Central memory CD8-positive, alpha-beta T cell (primary cell): ENCODE data around the gene NME5.
A peak's percentile ranks its signal among the peaks of the same experiment; 100 is the strongest.
"Not testable (repeated sequence)": the region's sequence is repeated elsewhere in the genome, so short reads cannot be mapped to it uniquely, and the experiment has no call there.

ENCODE experiments used
- ATAC-seq: fragments of 150-1000 bp; cut with Tn5 transposase; replicated peaks from 2 replicates; pipeline ENCODE4 v1.10.0; 2022; ENCODE audit warnings: mild to moderate bottlenecking, moderate FRiP score, moderate number of reproducible peaks; ENCODE audit not compliant: poor library complexity, severe bottlenecking; ENCODE audit errors: extremely low read depth
- DNase-seq, 2 donors: peaks; one replicate each; pipeline ENCODE4 v3.0.0; 2021; ENCODE audit warnings: low spot score in 2 of 2
- H3K27ac Mint-ChIP-seq: one replicate; pipeline ENCODE4 v1.8.0; 2022; ENCODE audit warnings: low read depth, mild to moderate bottlenecking, moderate library complexity, mixed read lengths
- H3K27me3 Mint-ChIP-seq: one replicate; pipeline ENCODE4 v1.8.0; 2022; ENCODE audit warnings: mixed read lengths
- H3K36me3 Mint-ChIP-seq: one replicate; pipeline ENCODE4 v1.8.0; 2022; ENCODE audit warnings: mild to moderate bottlenecking, moderate library complexity, mixed read lengths; ENCODE audit not compliant: insufficient read depth
- H3K4me1 Mint-ChIP-seq: one replicate; pipeline ENCODE4 v1.8.0; 2022; ENCODE audit warnings: mixed read lengths
- H3K4me3 Mint-ChIP-seq: one replicate; pipeline ENCODE4 v1.8.0; 2022; ENCODE audit warnings: mild to moderate bottlenecking, moderate library complexity, mixed read lengths
- H3K9me3 Mint-ChIP-seq: one replicate; pipeline ENCODE4 v1.8.0; 2022; ENCODE audit warnings: mixed read lengths

Gene NME5

DNA sequence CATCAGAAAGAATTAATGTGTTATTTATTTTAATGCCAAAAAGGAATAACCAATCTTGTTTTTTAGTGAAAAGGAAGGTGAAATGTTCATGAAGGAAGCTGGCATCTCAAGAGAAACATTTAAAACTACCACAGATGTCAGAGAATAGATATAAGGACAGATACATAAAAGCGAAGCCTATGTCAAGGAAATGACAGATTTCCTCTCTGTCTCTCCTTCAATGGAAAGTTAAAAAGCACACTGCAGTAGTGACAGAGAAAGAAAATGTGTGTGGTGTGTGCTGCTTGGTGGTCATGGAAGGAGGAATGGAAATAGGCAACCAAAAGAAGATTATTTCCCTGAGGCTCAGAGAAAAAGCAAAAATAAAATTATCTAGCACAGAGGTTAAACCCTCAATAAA lies 46.2 kb downstream of the NME5 start:
- Mint-ChIP-seq H3K27me3 (peaks cover 52% of the 10 kb centered on the region), H3K4me3 (no peak overlapping the region), H3K9me3 (no peaks in the 10 kb centered on the region), H3K27ac (no peak overlapping the region), H3K36me3 (peaks cover 2% of the 10 kb centered on the region), H3K4me1 (no peaks in the 10 kb centered on the region)
- no peak for ATAC-seq
- no peak for DNase-seq

GRCh38 chr5:138092301-138092700 lies 46.9 kb downstream of the NME5 start:
- Mint-ChIP-seq H3K36me3 (peaks cover 2% of the 10 kb centered on the region), H3K4me3 (no peak overlapping the region), H3K4me1 (no peaks in the 10 kb centered on the region), H3K9me3 (no peaks in the 10 kb centered on the region), H3K27ac (no peak overlapping the region), H3K27me3 (peaks cover 46% of the 10 kb centered on the region)
- DNase-seq (no peak), ATAC-seq (no peak)

- no peak for DNase-seq
- H3K9me3 Mint-ChIP-seq, result no peaks in the 10 kb centered on the region
- H3K4me3 Mint-ChIP-seq, result no peak overlapping the region
- no peak for ATAC-seq
- no peak overlapping the region for H3K27ac Mint-ChIP-seq
- H3K36me3 Mint-ChIP-seq, result peaks cover 2% of the 10 kb centered on the region
- H3K4me1 Mint-ChIP-seq, result no peaks in the 10 kb centered on the region
- H3K27me3 Mint-ChIP-seq, result peaks cover 41% of the 10 kb centered on the region
Observed at GRCh38 chr5:138091685-138092084, 47.5 kb downstream of the NME5 start.

DNA sequence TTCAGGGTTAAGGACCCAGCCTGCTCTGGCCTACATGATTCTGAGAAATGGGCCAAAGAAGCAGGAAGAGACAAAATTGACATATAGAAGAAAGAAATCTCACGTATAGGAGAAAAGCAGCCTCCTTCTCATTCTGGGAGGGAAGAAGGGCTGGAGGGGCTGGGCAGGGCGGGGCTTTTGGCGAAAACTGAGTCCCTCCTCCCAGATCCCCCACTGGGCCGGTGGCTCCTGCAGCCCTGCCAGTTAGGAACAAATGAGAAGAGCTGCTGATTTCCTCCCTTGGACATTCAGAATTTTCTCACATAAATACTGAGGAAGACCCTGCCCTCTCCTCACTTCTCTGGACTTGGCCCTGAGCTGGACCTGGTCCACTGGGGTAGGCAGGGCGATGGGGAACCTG lies 55.5 kb downstream of the NME5 start, which contains the start of gene WNT8A:
Gene WNT8A, plus strand, starts transcription at position 332 of the 400 bp plus-strand sequence. CDS start 95 bp downstream, outside the sequence.
- Mint-ChIP-seq H3K36me3 (peaks cover 2% of the 10 kb centered on the region), H3K9me3 (no peaks in the 10 kb centered on the region), H3K4me1 (no peaks in the 10 kb centered on the region), H3K4me3 (no peak within 1 kb of the TSS), H3K27ac (no peak within 1 kb of the TSS), H3K27me3 (peaks cover 13% of the 10 kb centered on the region)
- DNase-seq, result no peak
- no peak for ATAC-seq

DNA sequence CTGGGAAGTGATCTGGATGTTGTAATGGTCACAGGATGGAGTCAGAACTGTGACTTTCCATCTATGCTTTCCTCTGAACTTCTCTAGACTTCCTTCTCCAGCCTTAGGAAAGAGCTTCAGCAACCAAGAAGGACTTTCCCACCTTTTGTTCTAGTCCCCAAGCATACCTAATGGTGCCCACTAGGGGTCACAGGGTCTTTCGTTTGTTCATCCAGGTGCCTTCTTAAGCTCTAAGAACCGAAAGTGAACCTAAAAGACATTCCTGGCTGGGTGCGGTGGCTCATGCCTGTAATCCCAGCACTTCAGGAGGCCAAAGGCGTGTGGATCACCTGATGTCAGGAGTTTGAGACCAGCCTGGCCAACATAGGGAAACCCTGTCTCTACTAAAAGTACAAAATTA lies 57.2 kb downstream of the NME5 start:
- H3K27ac Mint-ChIP-seq, result no peak overlapping the region
- no peak overlapping the region for H3K4me3 Mint-ChIP-seq
- no peaks in the 10 kb centered on the region for H3K9me3 Mint-ChIP-seq
- H3K4me1 Mint-ChIP-seq, result no peaks in the 10 kb centered on the region
- H3K27me3 Mint-ChIP-seq, result peaks cover 11% of the 10 kb centered on the region
- H3K36me3 Mint-ChIP-seq, result peaks cover 2% of the 10 kb centered on the region
- DNase-seq (no peak), ATAC-seq (no peak)

DNA sequence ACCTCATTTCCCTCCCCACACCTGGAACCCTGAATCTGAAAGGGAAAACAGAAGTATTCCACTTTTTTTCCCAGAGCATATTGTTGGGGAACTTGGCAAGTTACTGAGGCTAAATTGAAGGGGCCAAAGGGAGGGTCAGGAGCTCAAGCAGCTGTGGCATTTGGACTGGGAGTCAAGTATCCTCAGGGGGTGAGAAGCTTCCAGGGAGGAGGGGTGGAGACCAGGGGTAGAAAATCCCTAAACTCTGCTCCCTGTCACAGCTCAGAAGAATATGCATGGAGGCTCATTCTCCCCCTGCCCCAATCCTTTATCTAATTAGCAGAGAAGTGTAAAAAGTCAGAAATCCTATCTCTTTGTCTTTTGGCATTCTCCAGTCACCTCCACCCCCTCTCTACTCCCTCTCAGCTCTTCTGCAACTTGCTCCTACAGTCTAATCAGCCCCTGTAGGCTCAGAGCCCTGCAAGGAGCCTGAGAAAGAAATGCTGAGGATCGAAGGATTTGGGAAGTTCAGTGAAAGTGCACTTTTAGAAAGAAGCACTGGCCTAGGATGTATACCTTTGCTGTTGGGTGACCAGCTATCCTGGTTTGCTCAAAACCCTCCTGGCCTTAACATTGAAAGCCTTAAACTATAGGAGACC lies 61.1 kb downstream of the NME5 start:
- Mint-ChIP-seq H3K27ac (no peak overlapping the region), H3K4me3 (no peak overlapping the region), H3K27me3 (no peaks in the 10 kb centered on the region), H3K9me3 (no peaks in the 10 kb centered on the region), H3K36me3 (no peaks in the 10 kb centered on the region), H3K4me1 (no peaks in the 10 kb centered on the region)
- ATAC-seq, result no peak
- no peak for DNase-seq

- Mint-ChIP-seq H3K27me3 (no peaks in the 10 kb centered on the region), H3K4me1 (no peaks in the 10 kb centered on the region), H3K36me3 (no peaks in the 10 kb centered on the region), H3K4me3 (no peak overlapping the region), H3K27ac (no peak overlapping the region), H3K9me3 (no peaks in the 10 kb centered on the region)
- DNase-seq, result peak in 1 of 2 donors; percentile 18
- no peak for ATAC-seq
Observed at GRCh38 chr5:138077064-138077696, 62.0 kb downstream of the NME5 start.

- not testable (repeated sequence) for H3K4me1 Mint-ChIP-seq, H3K4me3 Mint-ChIP-seq, DNase-seq, H3K27ac Mint-ChIP-seq, H3K36me3 Mint-ChIP-seq, ATAC-seq, H3K9me3 Mint-ChIP-seq, H3K27me3 Mint-ChIP-seq
Observed at GRCh38 chr5:138070026-138070425, 69.2 kb downstream of the NME5 start.

- Mint-ChIP-seq H3K4me3 (no peak overlapping the region), H3K27me3 (peaks cover 6% of the 10 kb centered on the region), H3K4me1 (peaks cover 7% of the 10 kb centered on the region), H3K9me3 (no peaks in the 10 kb centered on the region), H3K36me3 (no peaks in the 10 kb centered on the region), H3K27ac (no peak overlapping the region)
- DNase-seq (peak; percentile 36 to 53), ATAC-seq (peak; percentile 68)
Observed at GRCh38 chr5:138068742-138069600, 70.3 kb downstream of the NME5 start.

DNA sequence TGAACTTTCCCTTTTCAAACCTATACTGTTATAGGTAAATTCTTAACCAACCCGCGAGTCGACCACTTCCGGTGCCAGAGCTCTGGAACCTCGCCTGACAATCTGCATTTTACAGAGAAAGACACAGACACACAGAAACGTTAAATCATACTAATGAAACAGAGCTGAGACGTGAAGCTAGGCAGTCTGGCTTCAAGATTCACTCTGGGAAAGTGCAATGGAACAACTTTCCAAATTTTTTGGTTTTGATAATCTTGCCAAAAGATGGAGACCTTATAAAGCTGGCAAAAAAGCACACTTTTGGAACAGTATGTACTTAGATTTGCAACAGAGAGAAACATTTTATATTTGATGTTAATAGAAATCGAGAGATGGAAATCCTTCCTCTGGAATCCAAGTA lies 71.3 kb downstream of the NME5 start:
- Mint-ChIP-seq H3K27me3 (peaks cover 6% of the 10 kb centered on the region), H3K36me3 (no peaks in the 10 kb centered on the region), H3K9me3 (no peaks in the 10 kb centered on the region), H3K27ac (no peak overlapping the region), H3K4me3 (no peak overlapping the region), H3K4me1 (peaks cover 7% of the 10 kb centered on the region)
- DNase-seq, result no peak
- ATAC-seq, result no peak
